Measurements from ENCODE around the gene CRLF1.

DNA sequence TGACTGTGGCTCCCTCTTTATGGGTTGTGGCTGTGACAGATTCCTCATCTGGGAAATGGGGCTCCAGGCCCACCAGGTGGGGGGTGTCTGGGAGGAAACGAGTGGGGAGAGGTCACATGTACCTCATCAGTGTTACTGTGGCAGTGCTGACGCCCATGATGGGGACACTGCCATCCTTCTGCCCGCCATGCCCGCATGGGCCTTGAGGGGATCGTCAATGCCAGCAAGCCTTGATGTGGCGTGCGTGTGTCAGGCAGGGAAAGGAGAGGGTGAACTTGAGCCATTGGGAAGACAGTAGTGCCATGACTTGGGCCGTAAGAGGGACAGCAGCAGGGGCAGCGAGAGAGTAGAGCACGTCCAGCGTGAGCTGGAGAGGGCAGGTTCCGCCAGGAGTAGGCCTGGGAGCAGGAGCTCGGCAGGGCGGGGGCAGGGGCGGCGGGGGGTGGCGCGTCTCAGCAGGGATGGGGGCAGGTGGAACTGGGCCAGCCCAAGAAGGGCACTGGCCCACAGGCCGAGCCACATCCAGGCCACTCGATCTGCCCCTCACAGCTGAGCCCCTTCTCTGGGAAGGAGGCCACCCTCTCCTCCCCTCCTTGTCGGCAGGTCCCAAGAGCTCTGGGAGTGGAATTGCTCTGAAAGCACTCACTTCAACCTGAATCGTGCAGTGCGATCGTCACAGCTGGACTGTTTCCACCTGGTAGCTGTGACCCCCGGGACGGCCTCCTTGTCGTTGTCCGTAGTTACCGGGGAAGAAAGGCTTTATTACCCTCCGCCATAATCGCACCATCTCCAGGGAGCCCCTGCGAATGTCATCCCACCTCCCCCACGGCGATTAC, 40.2 kb upstream of the CRLF1 start:
- TF ChIP-seq, protein P1, sequence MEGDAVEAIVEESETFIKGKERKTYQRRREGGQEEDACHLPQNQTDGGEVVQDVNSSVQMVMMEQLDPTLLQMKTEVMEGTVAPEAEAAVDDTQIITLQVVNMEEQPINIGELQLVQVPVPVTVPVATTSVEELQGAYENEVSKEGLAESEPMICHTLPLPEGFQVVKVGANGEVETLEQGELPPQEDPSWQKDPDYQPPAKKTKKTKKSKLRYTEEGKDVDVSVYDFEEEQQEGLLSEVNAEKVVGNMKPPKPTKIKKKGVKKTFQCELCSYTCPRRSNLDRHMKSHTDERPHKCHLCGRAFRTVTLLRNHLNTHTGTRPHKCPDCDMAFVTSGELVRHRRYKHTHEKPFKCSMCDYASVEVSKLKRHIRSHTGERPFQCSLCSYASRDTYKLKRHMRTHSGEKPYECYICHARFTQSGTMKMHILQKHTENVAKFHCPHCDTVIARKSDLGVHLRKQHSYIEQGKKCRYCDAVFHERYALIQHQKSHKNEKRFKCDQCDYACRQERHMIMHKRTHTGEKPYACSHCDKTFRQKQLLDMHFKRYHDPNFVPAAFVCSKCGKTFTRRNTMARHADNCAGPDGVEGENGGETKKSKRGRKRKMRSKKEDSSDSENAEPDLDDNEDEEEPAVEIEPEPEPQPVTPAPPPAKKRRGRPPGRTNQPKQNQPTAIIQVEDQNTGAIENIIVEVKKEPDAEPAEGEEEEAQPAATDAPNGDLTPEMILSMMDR (IDR thresholded peaks at IDR 0.05), result no peak
- TF ChIP-seq POLR2A (IDR thresholded peaks at IDR 0.05), result no peak
